SK-N-MC (cell line): ENCODE measurements around the gene SEMA4G.

ENCODE experiments used
- EZH2 ChIP-seq: fragments of 200-600 bp; sonication (generic); IDR thresholded peaks from one replicate; pipeline ENCODE4 v1.6.1; 2017; ENCODE audit warnings: antibody characterized with exemption
- FOXP2 ChIP-seq: optimal IDR thresholded peaks from 2 replicates; pipeline ENCODE3; 2011; ENCODE audit warnings: mild to moderate bottlenecking, moderate library complexity; ENCODE audit not compliant: insufficient read depth; ENCODE audit errors: extremely low read length, control extremely low read depth
- POLR2AphosphoS5 ChIP-seq: IDR thresholded peaks from 2 replicates; pipeline ENCODE4 v1.6.1; 2012; ENCODE audit warnings: mild to moderate bottlenecking, low read depth, low read length, borderline replicate concordance

DNA sequence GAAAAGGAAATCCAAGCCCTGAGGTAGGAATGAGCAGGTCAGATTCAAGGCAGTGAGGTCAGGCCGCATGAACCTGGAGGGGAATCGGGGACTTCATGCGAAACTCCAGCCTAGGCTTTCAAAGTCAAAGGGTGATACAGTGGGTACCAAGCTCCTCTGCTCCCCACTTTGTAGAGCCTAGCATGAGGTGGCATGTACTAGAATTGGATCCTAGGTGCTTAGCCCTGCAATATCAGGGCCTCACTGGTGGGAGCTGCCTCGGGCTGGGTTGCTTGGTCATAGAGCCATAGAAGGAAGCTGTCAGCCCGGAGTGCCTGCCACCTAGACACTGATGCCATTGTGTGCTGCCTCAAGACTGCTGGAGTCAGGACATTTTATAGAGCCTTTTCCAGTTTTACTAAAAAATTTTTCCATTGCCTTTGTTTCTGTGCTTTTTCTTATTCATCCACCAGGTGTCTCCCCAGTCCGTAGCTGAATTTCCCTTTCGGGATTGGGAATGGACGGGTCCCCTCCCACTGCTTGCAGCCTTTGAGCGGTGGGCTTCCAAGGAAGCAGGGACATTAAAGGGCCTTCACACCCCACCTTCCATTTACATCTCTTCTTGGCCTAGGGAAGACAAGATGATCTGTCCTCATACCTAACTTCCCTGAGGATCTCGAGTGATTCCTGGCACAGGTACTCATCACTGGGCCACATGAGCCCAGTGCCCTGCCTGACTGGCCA, 24.8 kb downstream of the SEMA4G start:
- no peak for TF ChIP-seq FOXP2
- no peak for TF ChIP-seq EZH2
- no peak for TF ChIP-seq POLR2AphosphoS5
